Activated CD4-positive, alpha-beta T cell treated with anti-CD3 and anti-CD28 coated beads, Interleukin-10, Interleukin-2, amounts not matched to agents 100 ng/mL and 50 ng/mL, durations not matched to agents 16 hours and 8 hours (primary cell): ENCODE data around the gene MIF4GD.
"Not testable (repeated sequence)": the region's sequence is repeated elsewhere in the genome, so short reads cannot be mapped to it uniquely, and the experiment has no call there.

Experiments used
- DNase-seq: peaks from one replicate; pipeline ENCODE4 v3.0.0-alpha.2; 2020

Gene MIF4GD, protein sequence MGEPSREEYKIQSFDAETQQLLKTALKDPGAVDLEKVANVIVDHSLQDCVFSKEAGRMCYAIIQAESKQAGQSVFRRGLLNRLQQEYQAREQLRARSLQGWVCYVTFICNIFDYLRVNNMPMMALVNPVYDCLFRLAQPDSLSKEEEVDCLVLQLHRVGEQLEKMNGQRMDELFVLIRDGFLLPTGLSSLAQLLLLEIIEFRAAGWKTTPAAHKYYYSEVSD

DNA sequence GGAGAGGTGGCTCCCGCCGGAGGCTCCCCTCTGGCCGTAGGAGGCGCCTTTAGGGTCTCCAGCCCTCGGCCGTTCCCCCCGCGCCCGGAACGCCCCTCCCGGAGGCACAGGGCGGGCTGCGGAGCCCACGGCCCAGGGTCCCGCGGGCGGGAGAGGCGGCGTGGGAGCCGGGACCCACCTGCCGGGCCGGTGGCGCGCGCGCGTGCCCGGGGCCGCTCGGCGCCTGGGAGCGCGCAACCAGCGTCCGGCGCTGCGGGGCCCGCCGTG lies at the start of gene MIF4GD:
Gene MIF4GD, minus strand, starts transcription at position 266 of the 267 bp plus-strand sequence. CDS start 1,036 bp downstream, outside the sequence.
- no peak for DNase-seq

- no peak for DNase-seq
Measured at GRCh38 chr17:75319904-75320691, 49.1 kb upstream of the MIF4GD start.

DNA sequence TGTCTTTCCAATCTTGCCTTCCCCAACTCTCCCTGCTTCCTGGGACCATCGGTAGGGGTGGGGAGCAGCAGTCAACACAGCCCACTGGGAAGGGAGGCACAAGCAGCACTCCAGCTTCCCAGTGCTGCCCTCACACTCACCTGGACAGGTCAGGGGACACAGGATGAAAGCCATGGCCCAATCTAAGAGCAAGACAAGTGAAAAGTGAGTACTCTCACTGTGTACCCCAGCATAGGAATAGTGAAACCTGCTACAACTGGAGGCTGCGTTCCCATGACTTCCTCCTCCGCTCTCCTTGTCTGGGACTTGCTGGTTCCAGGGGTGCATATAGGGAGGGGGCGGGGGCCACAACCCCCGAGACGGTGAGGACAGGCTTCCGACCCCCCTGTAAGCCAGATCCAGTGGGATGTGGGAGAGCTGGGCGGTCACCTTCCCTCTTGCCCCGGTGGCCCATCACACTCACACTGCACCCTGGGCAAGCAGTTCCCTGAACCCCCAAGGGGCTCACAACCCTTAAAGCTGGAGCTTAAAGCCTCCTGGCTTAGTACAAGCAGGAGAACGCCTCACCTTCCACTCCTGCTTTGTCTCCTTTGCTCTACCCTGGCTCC lies 47.7 kb upstream of the MIF4GD start:
- DNase-seq: no peak

DNA sequence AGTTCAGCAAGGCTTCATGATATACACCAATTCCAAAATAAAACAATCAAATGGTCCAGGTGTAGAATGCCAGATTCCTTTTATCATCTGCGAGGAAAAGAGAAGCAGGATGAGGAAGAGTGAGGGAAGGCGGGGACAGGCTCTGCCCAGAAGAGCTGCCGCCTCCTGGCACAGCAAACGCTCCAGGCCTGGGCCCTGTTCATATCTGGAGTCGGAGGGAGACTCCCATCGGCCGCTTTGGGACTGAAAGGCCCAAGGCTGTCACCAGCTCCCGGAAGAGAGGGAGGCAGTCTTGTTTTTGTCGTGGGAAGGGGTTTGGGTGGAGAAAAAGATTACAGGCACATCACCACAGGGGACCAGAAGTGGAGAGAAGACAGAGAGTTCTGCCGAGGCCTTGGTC lies 47.2 kb upstream of the MIF4GD start:
- no peak for DNase-seq

DNA sequence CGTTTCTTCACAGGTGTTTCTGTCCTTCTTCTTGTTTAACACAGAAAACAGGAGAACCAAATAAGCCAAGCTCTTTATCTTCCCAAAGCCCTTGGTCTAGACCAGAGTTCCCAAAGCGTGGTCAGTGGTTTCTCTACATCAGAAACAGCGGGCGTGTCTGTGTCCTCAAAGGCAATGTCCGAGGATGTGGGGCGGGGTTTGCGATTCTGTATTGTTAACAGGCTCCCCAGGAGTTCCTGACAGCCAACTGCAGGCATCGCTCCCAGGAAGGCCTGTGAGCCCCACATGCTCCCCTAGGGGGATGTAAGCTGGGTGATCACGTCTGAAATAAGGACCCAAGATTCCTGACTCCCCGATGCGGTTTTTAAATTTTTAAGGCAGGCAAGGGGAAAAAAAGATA lies 46.6 kb upstream of the MIF4GD start:
- DNase-seq: no peak

- no peak for DNase-seq
Measured at GRCh38 chr17:75316253-75316652, 45.2 kb upstream of the MIF4GD start.

DNA sequence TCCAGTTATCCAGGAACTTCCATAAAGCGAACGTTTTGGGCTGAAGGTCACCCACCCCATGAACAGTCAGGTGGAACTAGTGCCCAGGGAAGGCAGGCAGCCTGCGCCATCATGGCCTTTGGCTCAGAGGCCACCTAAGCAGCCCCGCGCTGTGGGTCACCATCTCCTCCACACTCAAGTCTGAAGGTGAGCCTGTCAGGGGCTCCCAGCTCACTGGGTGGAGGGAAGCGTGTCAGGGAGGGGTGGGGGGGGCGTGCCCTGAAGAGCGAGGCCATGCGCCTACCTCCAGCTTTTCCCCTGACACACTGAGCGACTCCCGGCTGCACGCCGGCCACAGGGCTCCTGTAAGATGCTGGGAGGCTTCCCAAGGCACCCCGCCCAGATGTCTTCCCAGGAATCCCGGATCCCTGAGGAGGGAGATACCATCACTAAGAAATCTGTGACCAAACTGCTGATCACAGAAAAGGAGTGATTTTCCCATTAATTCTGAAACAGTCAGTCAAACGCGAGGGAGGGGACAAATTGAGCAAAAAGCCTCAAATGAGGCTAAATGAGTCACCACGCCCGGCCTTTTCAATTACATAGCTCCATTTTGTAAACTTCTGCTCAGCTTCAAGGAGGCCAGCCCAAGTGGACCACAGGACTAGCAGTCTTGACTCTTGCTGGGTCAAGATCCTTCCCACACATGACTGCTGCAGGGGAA lies 44.7 kb upstream of the MIF4GD start:
- peak; percentile 74 for DNase-seq

DNA sequence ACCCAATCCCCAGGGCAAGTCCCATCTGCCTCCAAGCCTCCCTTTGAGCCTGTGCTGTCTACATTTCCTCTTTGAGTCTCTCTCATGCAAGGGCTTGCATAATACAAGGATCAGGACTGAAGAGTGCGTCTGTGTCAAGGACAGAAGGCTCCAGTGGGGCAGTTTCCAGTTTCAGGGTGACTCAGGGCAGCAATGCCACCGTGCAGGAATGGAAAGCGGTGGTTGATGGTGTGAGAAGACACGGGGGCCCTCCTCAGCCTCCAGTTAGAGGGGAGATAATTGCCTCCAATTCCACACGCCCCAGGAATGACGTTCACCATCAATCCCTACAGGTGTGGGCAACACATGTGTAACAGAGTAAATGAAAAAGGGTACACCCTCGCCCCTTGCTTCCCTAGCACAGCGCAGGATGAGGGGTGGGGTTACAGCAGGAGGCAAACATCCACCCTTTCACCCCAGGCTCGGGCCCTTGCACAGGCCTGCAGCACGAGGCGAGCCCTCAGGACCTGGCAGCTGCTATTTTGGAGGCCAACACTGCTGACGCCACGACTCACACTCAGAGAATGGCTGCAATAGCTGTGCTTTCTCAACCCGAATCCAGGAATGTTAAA lies 43.0 kb upstream of the MIF4GD start:
- DNase-seq: peak; percentile 63

DNA sequence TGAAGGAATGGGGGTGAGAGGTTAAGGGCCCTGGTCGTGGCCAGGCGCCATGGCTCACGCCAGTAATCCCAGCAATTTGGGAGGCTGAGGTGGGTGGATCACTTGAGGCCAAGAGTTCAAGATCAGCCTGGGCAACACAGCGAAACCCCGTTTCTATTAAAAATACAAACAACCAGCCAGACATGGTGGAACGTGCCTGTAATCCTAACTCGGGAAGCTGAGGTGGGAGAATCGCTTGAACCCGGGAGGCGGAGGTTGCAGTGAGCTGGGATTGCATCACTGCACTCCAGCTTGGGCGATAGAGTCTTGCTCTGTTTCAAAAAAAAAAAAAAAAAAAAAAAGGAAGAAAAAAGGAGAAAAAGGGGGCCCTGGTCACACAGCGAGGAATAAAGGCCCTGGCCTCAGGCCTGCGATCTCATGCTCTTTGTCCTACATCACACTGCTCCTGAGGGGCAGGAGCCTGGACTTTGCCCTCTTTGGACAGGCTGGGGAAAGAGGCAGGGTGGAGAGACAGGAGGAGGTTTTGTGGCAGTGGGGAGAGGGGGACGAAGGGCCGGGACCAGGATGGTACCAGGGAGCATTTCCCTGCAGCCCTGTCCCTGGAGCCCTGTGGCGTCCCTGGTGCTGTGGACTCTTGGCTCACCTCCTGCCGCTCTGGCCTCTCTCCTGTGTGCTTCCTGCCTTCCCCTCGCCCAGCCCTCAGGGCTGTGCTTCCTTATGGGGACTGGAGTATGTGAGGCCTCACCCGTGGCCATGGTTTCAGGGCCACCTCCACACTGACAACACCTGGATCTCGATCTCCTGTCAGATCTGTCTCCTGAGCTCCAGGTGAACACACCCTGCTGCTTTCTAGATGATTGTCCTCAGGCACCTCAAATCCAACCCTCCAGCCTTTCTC lies 38.0 kb upstream of the MIF4GD start:
- DNase-seq: no peak

- DNase-seq: no peak
Measured at GRCh38 chr17:75307957-75308731, 37.1 kb upstream of the MIF4GD start.

- no peak for DNase-seq
Measured at GRCh38 chr17:75301502-75302206, 30.6 kb upstream of the MIF4GD start.

GRCh38 chr17:75301049-75301448 lies 30.0 kb upstream of the MIF4GD start:
- no peak for DNase-seq

DNA sequence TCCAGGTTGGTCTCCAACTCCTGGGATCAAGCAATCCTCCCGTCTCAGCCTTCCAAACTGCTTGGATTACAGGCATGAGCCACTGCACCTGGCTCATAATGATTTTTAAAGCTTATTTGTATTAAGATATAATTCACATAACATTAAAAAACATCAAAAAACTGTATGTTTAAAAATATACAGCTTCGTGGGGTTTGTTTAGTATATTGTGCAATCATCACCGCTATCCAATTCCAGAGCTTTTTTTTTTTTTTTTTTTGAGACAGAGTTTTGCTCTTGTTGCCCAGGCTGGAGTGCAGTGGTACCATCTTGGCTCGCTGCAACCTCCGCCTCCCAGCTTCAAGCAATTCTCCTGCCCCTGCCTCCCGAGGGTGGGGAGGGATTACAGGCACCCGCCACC lies 29.2 kb upstream of the MIF4GD start:
- DNase-seq: no peak

DNA sequence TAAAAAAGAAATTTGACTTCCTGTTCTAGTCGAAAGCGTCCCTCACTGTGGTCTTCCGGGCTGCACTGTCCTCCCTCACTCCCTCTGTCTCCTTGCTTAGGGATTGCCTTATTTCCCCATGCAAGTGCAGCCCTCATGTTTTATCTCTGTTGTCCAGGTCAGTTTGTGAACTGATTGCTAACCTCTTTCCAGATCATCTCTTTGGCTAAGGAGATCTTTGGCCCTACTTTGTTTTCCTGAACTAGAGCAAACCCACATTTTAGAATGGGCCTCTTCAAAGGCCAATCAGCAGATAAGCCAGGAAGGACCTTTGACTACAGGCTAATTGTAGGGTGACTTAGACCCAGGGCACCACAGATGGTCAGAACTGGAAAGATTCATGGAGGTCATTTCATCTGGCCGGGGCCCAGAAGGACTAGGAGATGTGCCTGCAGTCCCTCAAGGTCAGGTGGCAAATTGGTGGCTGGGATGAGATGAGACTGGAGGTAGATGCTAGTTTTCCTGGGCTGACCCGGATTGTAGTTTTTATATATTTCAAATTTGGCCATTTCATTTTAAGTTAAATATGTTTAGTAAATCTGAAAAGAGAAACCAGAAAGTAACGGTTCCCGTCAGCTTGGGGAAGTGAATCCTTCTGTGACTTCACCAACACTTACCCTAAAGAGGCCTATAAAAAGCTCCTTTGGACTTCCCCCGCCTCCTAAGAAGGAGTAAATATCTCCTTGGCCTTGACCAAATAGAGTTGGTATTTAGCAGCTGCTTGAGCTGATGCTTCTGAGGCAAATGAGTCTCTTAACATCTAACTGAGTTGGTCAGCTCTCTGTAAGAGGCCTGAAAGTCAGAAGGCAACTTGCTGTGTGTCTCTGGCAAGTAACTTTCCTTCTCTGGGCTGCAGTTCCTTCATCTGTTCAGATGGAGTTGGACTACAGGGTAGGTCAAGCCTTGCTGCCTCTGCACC lies 24.4 kb upstream of the MIF4GD start:
- DNase-seq: peak; percentile 88

DNA sequence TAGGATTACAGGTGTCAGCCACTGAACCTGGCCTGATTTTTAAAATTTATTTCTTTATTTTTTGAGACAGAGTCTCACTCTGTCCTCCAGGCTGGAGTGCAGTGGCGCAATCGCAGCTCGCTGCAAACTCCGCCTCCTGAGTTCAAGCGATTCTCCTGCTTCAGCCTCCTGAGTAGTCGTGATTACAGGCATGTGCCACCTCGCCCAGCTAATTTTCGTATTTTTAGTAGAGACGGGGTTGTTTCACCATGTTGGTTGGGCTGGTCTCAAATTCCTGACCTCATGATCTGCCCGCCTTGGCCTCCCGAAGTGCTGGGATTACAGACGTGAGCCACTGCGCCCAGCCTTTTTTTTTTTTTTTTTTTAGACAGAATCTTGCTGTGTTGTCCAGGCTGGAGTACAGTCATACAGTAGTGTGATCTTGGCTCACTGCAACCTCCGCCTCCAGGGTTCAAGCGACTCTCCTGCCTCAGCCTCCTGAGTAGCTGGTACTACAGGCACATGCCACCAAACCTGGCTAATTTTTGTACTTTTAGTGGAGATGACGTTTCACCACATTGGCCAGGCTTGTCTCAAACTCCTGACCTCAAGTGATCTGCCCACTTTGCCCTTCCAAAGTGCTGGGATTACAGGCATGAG lies 21.9 kb upstream of the MIF4GD start:
- not testable (repeated sequence) for DNase-seq

DNA sequence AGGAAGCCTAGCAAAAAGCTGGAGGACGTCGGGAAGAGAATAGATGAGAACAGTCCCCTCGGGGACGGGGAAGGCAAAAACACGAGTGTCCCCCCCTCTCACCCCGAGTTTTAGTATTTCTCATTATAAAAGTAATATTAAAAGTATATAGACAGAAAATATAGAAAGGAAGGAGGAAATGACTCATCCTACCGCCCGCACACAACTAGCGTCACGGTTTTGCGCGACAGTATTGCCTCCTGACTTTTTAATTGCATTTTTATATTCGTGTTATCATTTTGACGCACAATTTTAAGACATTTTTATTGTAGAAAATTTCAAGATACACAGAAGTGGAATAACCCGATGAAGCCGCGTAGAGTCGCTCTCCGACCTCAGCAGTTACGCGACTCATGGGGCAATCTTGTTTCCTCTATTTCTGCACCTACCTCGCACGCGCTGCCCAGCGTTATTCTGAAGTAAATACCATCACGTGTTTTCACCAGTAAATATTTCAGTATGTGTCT lies 18.9 kb upstream of the MIF4GD start:
- peak; percentile 78 for DNase-seq

GRCh38 chr17:75289115-75289831 lies 18.2 kb upstream of the MIF4GD start, which contains the start of gene SLC25A19:
Gene SLC25A19 (minus strand): TSS chr17:75289433. CDS start chr17:75286764, 2,669 bp downstream.
- DNase-seq: peak; percentile 99

- DNase-seq: peak; percentile 66
Measured at GRCh38 chr17:75288770-75289114, 17.7 kb upstream of the MIF4GD start.
